22Rv1 (cell line): ENCODE measurements around the gene USP44.
"Not testable (repeated sequence)": the region's sequence is repeated elsewhere in the genome, so short reads cannot be mapped to it uniquely, and the experiment has no call there.

Experiments used
- H3K27ac ChIP-seq: fragments of 450-650 bp; 2 replicates; pipeline ENCODE4 v1.5.1; 2017
- ZFX ChIP-seq: fragments of 450-650 bp; IDR thresholded peaks from 2 replicates; pipeline ENCODE4 v1.6.1; 2017; ENCODE audit warnings: antibody characterized with exemption, borderline replicate concordance
- TF ChIP-seq, protein P1 (sequence below): fragments of 450-650 bp; IDR thresholded peaks from 2 replicates; pipeline ENCODE4 v1.5.1; 2017; ENCODE audit warnings: mild to moderate bottlenecking

The USP44 gene

DNA sequence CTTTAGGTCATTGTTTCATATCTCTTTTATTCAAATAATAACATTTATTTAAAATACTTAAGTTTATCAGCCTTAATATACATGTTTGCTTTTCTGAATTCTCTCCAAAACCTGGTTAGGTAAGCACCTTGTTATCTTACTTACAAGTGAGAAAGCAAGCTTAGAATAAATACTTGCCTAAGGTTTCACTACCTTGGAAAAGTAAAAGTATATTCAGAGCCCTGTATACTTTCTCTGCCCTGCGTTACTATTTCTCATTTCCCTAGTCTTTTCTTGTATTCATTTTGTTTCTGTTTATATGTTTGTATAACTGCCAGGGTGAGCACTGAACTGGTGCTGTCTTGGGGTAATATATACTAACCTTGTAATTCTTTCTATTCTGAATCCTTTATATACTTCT lies 55.8 kb downstream of the USP44 start:
- H3K27ac ChIP-seq, result no peak overlapping the region
- no peak for TF ChIP-seq ZFX
- TF ChIP-seq, protein P1, sequence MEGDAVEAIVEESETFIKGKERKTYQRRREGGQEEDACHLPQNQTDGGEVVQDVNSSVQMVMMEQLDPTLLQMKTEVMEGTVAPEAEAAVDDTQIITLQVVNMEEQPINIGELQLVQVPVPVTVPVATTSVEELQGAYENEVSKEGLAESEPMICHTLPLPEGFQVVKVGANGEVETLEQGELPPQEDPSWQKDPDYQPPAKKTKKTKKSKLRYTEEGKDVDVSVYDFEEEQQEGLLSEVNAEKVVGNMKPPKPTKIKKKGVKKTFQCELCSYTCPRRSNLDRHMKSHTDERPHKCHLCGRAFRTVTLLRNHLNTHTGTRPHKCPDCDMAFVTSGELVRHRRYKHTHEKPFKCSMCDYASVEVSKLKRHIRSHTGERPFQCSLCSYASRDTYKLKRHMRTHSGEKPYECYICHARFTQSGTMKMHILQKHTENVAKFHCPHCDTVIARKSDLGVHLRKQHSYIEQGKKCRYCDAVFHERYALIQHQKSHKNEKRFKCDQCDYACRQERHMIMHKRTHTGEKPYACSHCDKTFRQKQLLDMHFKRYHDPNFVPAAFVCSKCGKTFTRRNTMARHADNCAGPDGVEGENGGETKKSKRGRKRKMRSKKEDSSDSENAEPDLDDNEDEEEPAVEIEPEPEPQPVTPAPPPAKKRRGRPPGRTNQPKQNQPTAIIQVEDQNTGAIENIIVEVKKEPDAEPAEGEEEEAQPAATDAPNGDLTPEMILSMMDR, result no peak

DNA sequence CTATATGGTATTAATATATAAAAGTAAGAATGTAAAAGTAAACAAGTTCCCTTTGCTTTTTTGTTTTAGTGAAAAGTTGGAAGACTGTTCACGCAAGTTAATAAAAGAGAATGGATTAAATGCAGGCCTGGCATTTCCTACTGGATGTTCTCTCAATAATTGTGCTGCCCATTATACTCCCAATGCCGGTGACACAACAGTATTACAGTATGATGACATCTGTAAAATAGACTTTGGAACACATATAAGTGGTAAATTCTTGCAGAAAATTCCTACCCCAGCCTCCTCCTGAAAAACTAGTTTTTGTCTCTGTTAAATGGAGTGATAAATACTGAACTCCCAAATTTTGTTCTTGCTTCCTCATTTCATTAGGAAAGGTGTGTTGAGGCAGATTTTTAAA lies 56.4 kb downstream of the USP44 start:
- H3K27ac ChIP-seq, result no peak overlapping the region
- TF ChIP-seq, protein P1, result no peak
- TF ChIP-seq ZFX, result no peak

DNA sequence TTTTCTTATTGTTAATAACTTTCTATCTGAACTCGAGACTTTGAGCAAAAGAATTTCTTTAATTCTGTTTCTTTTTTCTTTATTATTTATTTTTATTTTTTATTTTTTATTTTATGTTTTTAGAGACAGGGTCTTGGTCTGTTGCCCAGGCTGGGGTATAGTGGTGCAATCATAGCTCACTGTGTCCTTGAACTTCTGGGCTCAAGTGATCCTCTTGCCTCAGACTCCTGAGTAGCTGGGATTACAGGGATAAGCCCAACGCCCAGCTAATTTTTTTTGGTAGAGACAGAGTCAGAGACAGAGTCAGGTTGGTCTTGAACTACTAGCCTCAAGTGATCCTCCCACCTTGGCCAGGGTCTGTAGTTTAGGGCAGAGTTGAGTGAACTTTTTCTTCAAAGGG lies 58.8 kb downstream of the USP44 start:
- no peak overlapping the region for H3K27ac ChIP-seq
- no peak for TF ChIP-seq ZFX
- TF ChIP-seq, protein P1, result no peak

DNA sequence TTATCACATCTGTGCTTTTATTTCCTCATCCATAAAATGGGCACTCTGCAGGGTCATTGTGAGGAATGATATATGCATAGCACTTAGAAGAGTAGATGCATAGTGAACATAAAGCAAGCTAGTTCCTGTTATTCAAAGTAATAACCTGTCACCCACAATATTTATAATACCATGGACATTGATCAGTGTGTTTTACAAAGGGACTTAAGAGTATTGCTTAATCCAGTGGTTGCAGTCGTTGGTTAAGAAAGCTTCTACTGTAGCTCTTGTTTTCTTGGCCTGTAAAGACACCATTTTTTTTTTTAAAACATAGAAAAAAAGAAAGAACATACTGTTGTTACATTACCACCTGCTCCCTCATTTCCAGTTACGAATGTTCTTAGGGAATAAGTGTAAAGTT lies 64.3 kb downstream of the USP44 start:
- no peak overlapping the region for H3K27ac ChIP-seq
- no peak for TF ChIP-seq ZFX
- TF ChIP-seq, protein P1, result no peak

DNA sequence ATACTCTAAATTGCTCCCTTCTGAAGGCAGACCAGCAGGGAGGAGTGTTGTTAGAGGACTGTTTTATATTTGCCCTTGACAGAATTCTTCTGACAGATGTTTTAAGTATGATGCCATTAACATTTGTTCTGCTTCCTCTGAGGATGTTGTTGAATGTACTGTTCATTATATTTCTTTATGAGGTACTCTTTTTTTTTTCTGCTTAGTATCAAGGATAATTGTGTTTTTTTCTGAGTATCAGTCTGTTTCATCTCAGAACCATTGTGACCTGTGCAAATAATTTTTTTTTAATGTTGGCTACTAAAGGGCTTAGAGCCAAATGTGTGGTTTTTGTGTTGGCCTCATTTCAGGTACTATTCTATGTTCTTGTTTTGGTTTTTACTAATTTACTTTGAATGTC lies 66.8 kb downstream of the USP44 start:
- TF ChIP-seq ZFX, result no peak
- TF ChIP-seq, protein P1, result no peak
- no peak overlapping the region for H3K27ac ChIP-seq

DNA sequence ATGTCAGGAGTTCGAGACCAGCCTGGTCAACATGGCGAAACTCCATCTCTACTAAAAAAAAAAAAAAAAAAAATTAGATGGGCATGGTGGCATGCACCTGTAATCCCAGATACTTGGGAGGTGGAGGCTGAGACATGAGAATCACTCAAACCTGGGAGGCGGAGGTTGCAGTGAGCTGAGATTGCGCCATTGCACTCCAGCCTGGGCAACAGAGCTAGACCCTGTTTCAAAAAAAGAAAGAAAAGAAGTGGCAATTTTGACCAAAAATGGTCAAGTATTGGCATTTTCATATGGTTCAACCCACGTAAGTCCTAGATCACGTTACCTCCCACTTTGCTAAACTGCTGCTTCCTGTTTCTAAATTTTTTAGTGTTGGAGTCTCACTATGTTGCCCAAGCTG lies 68.7 kb downstream of the USP44 start:
- H3K27ac ChIP-seq, result not testable (repeated sequence)

DNA sequence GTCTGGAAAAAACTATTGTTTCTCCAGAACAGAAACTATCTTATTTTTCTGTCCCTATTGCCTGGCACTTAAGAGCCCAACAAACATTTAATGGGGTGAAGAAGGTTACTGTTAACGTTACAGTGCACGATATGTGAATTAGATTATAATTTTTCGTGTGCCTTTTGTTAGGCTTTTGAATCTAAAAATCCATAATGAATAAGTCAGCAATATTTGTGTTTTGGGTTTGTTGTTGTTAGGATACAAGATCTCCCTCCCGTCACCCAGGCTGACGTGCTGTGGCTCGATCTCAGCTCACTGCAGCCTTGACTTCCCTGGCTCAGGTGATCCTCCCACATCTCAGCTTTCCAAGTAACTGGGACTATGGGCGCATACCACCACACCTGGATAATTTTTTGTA lies 69.4 kb downstream of the USP44 start:
- H3K27ac ChIP-seq, result no peak overlapping the region
- TF ChIP-seq, protein P1, result no peak
- no peak for TF ChIP-seq ZFX

DNA sequence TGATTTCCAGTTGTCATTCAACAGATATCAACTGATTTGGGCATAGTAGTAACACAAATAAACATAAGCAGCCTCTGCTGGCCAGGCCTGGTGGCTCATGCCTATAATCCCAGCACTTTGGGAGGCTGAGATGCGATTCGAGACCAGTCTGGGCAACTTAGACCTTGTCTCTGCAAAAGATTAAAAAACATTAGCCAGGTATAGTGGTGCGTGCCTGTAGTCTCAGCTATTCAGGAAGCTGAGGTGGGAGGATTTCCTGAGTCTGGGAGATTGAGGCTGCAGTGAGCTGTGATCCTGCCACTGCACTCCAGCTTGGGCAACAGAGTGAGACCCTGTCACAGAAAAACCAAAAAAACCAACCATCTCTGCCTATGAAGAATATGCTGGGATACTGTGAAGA lies 70.2 kb downstream of the USP44 start:
- TF ChIP-seq ZFX, result no peak
- TF ChIP-seq, protein P1, result no peak
- 0 out of 2 replicates have a peak overlapping the region, but pooled peaks have one; percentile 4 for H3K27ac ChIP-seq
